H1 (cell line): ENCODE measurements around the gene EN1. TPM values are rescaled to one million over a fixed set of nuclear protein-coding genes. Genes with fewer than 3 reads are reported as not detected.

ENCODE experiments used
- CTCF ChIA-PET: fragments of 300-600 bp; sonication (Branson Sonifier 250); formaldehyde crosslinking; loops from one replicate; lab custom pipeline; 2021; ENCODE audit not compliant: partially characterized antibody; lab: Charles Lee
- POLR2A ChIA-PET: fragments of 300-600 bp; sonication (Branson Sonifier 250); formaldehyde crosslinking; loops from one replicate; lab custom pipeline; 2021; ENCODE audit warnings: inconsistent platforms; ENCODE audit not compliant: partially characterized antibody; lab: Charles Lee
- DNase-seq, 2 experiments: peaks; one replicate each; pipeline versions ENCODE4 v3.0.0 to v3.0.0-alpha.2; 2010 to 2022; ENCODE audit warnings: low spot score in 2 of 2, low read depth in 1 of 2, mixed read lengths in 1 of 2
- FAIRE-seq: peaks from 2 replicates; lab custom pipeline; 2011; peaks lifted over from hg19 to GRCh38; lab: Jason Lieb, UNC
- H2AFZ ChIP-seq: 2 replicates; pipeline ENCODE4 v1.8.1; 2012; ENCODE audit warnings: low read length, inconsistent platforms
- H2AK5ac ChIP-seq: 2 replicates; pipeline ENCODE4 v1.6.1; 2013; ENCODE audit warnings: low read depth, low read length
- H2BK120ac ChIP-seq: replicated peaks from 2 replicates; pipeline ENCODE3; 2013; ENCODE audit warnings: low read depth, low read length, inconsistent platforms
- H2BK12ac ChIP-seq: 2 replicates; pipeline ENCODE4 v1.6.1; 2013; ENCODE audit warnings: low read depth, low read length
- H2BK15ac ChIP-seq: 2 replicates; pipeline ENCODE4 v1.6.1; 2013; ENCODE audit warnings: low read length
- H2BK20ac ChIP-seq: 2 replicates; pipeline ENCODE4 v1.6.1; 2013; ENCODE audit warnings: low read length
- H2BK5ac ChIP-seq: 2 replicates; pipeline ENCODE4 v1.6.1; 2013; ENCODE audit warnings: low read depth, low read length
- H3K14ac ChIP-seq: 2 replicates; pipeline ENCODE4 v1.6.1; 2013; ENCODE audit warnings: inconsistent platforms; ENCODE audit not compliant: insufficient read length
- H3K18ac ChIP-seq: 2 replicates; pipeline ENCODE4 v1.6.1; 2013; ENCODE audit warnings: low read length; ENCODE audit errors: extremely low read depth
- H3K23ac ChIP-seq: 2 replicates; pipeline ENCODE4 v1.6.1; 2013; ENCODE audit warnings: inconsistent platforms; ENCODE audit not compliant: insufficient read length
- H3K23me2 ChIP-seq: 2 replicates; pipeline ENCODE4 v1.6.1; 2013; ENCODE audit warnings: low read depth, low read length
- H3K27ac ChIP-seq: 2 replicates; pipeline ENCODE4 v1.6.1; 2011; ENCODE audit warnings: low read depth, low read length, inconsistent platforms
- H3K27me3 ChIP-seq, 4 experiments: replicated peaks in 1 of 4; 1 replicate in 1 of 4; 2 replicates in 3 of 4; pipeline versions ENCODE4 v1.6.1 to v1.8.1; 2011 to 2013; ENCODE audit warnings: low read length in 3 of 4, mild to moderate bottlenecking in 3 of 4, inconsistent platforms in 2 of 4, mixed read lengths in 2 of 4, moderate library complexity in 1 of 4; ENCODE audit not compliant: control insufficient read depth in 3 of 4, insufficient read depth in 3 of 4; ENCODE audit errors: extremely low read depth in 1 of 4
- H3K36me3 ChIP-seq, 4 experiments: 2 replicates each; pipeline versions ENCODE4 v1.6.1 to v1.8.1; 2011 to 2013; ENCODE audit warnings: mild to moderate bottlenecking in 4 of 4, low read length in 3 of 4, moderate library complexity in 2 of 4, control low read depth in 1 of 4, inconsistent platforms in 1 of 4; ENCODE audit not compliant: insufficient read depth in 4 of 4, control insufficient read depth in 2 of 4
- H3K4ac ChIP-seq: replicated peaks from 2 replicates; pipeline ENCODE3; 2013; ENCODE audit warnings: low read length, low read depth, mixed read lengths, inconsistent platforms; ENCODE audit not compliant: insufficient read length
- H3K4me1 ChIP-seq, 4 experiments: replicated peaks in 1 of 4; 1 replicate in 1 of 4; 2 replicates in 3 of 4; pipeline versions ENCODE4 v1.6.1 to v1.8.1; 2011 to 2013; ENCODE audit warnings: low read length in 3 of 4, inconsistent platforms in 2 of 4, mixed read lengths in 1 of 4; ENCODE audit not compliant: insufficient read depth in 4 of 4, control insufficient read depth in 3 of 4
- H3K4me2 ChIP-seq, 2 experiments: 2 replicates each; pipeline versions ENCODE4 v1.6.1 to v1.8.1; 2011 to 2013; ENCODE audit warnings: low read depth in 2 of 2, low read length in 2 of 2, control low read depth in 1 of 2, inconsistent platforms in 1 of 2, mild to moderate bottlenecking in 1 of 2; ENCODE audit not compliant: insufficient read depth in 1 of 2
- H3K4me3 ChIP-seq, 4 experiments: fragments of 200-600, 300-600 bp in 1 of 4; sonication (generic), shearing (Covaris generic), sonication (Bioruptor Twin) in 1 of 4; 2 replicates each; pipeline versions ENCODE4 v1.5.1 to v1.8.1; 2011 to 2016; ENCODE audit warnings: low read length in 4 of 4, low read depth in 3 of 4, control low read depth in 2 of 4, inconsistent platforms in 2 of 4, mild to moderate bottlenecking in 2 of 4, mixed read lengths in 1 of 4, moderate library complexity in 1 of 4; ENCODE audit not compliant: insufficient read depth in 2 of 4; ENCODE audit errors: extremely low read depth in 1 of 4
- H3K56ac ChIP-seq: replicated peaks from 2 replicates; pipeline ENCODE3; 2013; ENCODE audit warnings: low read depth, mild to moderate bottlenecking, mixed read lengths, low read length, inconsistent platforms; ENCODE audit not compliant: insufficient read length
- H3K79me1 ChIP-seq: 2 replicates; pipeline ENCODE4 v1.6.1; 2013; ENCODE audit warnings: low read depth, low read length, control low read depth
- H3K79me2 ChIP-seq, 2 experiments: 2 replicates each; pipeline versions ENCODE4 v1.6.1 to v1.8.1; 2012 to 2013; ENCODE audit warnings: low read length in 2 of 2, mild to moderate bottlenecking in 2 of 2, inconsistent platforms in 1 of 2; ENCODE audit not compliant: insufficient read depth in 2 of 2, control insufficient read depth in 1 of 2
- H3K9ac ChIP-seq, 4 experiments: replicated peaks in 1 of 4; 1 replicate in 1 of 4; 2 replicates in 3 of 4; pipeline versions ENCODE4 v1.6.1 to v1.8.1; 2011 to 2013; ENCODE audit warnings: low read depth in 3 of 4, low read length in 3 of 4, control low read depth in 2 of 4, mild to moderate bottlenecking in 2 of 4, moderate library complexity in 2 of 4, inconsistent platforms in 1 of 4; ENCODE audit errors: extremely low read depth in 1 of 4
- H3K9me3 ChIP-seq, 2 experiments: 2 replicates each; pipeline versions ENCODE4 v1.6.1 to v1.8.1; 2012 to 2013; ENCODE audit warnings: mild to moderate bottlenecking in 2 of 2, moderate library complexity in 2 of 2, control low read depth in 1 of 2, inconsistent platforms in 1 of 2, low read depth in 1 of 2, low read length in 1 of 2, mixed read lengths in 1 of 2; ENCODE audit not compliant: insufficient read depth in 2 of 2
- H4K20me1 ChIP-seq, 2 experiments: replicated peaks in 1 of 2; 2 replicates each; pipeline versions ENCODE3 to v1.8.1; 2011 to 2013; ENCODE audit warnings: inconsistent platforms in 2 of 2, low read length in 2 of 2, mild to moderate bottlenecking in 1 of 2; ENCODE audit not compliant: insufficient read depth in 2 of 2, control insufficient read depth in 1 of 2
- H4K5ac ChIP-seq: 2 replicates; pipeline ENCODE4 v1.6.1; 2013; ENCODE audit warnings: low read length, low read depth, mixed read lengths, inconsistent platforms; ENCODE audit not compliant: insufficient read length
- H4K8ac ChIP-seq: 2 replicates; pipeline ENCODE4 v1.8.0; 2013; ENCODE audit warnings: mild to moderate bottlenecking, moderate library complexity, low read length, inconsistent platforms; ENCODE audit not compliant: insufficient read depth; ENCODE audit errors: extremely low read depth
- H4K91ac ChIP-seq: replicated peaks from 2 replicates; pipeline ENCODE3; 2013; ENCODE audit warnings: low read length, mixed read lengths, inconsistent platforms; ENCODE audit not compliant: insufficient read length
- BACH1 ChIP-seq: IDR thresholded peaks from 2 replicates; pipeline ENCODE4 v1.6.1; 2012; ENCODE audit warnings: low read length, improper control_type of control experiment
- BRCA1 ChIP-seq: IDR thresholded peaks from 2 replicates; pipeline ENCODE4 v1.6.1; 2012; ENCODE audit warnings: low read depth, low read length, improper control_type of control experiment
- CBX8 ChIP-seq: fragments of 300-800, 300-1000 bp; sonication (generic); IDR thresholded peaks from 2 replicates; pipeline ENCODE4 v1.7.1; 2016; ENCODE audit warnings: low read depth, low read length, borderline replicate concordance
- CEBPB ChIP-seq: IDR thresholded peaks from 2 replicates; pipeline ENCODE4 v1.6.1; 2012; ENCODE audit warnings: low read depth, low read length
- CHD1 ChIP-seq: IDR thresholded peaks from 2 replicates; pipeline ENCODE4 v1.6.1; 2012; ENCODE audit warnings: low read depth, low read length, improper control_type of control experiment
- E2F6 ChIP-seq: IDR thresholded peaks from 2 replicates; pipeline ENCODE4 v1.6.1; 2012; ENCODE audit warnings: inconsistent platforms
- EZH2 ChIP-seq: fragments of 200-600 bp; sonication (generic); IDR thresholded peaks from 2 replicates; pipeline ENCODE4 v1.7.1; 2012; ENCODE audit warnings: low read depth, mild to moderate bottlenecking, moderate library complexity, low read length, inconsistent platforms; ENCODE audit not compliant: severe bottlenecking
- RFX5 ChIP-seq: IDR thresholded peaks from 2 replicates; pipeline ENCODE4 v1.6.1; 2011; ENCODE audit warnings: low read depth, low read length, improper control_type of control experiment, borderline replicate concordance
- TAF1 ChIP-seq: IDR thresholded peaks from 2 replicates; pipeline ENCODE4 v1.6.1; 2011; ENCODE audit warnings: mild to moderate bottlenecking, low read depth, low read length
- TBP ChIP-seq: IDR thresholded peaks from 2 replicates; pipeline ENCODE4 v1.6.1; 2011; ENCODE audit warnings: low read depth, low read length, improper control_type of control experiment
- ZNF274 ChIP-seq: IDR thresholded peaks from 2 replicates; pipeline ENCODE4 v1.7.0; 2012; ENCODE audit warnings: low read length, borderline replicate concordance; ENCODE audit errors: extremely low read depth
- whole genome bisulfite sequencing, 2 experiments: shearing (Covaris generic) in 1 of 2; methylation state at CpG; one replicate each; pipeline versions ENCODE4 v1.1.6 to v1.1.7; 2013 to 2015; ENCODE audit warnings: low lambda C conversion rate in 2 of 2, mixed read lengths in 2 of 2, inconsistent platforms in 1 of 2, low coverage in 1 of 2, missing lambda C conversion rate in 1 of 2; ENCODE audit not compliant: insufficient replicate concordance in 2 of 2, insufficient coverage in 1 of 2, insufficient read length in 1 of 2; ENCODE audit errors: extremely low coverage in 1 of 2, missing lambda C conversion rate in 1 of 2; 5-methylcytosine and 5-hydroxymethylcytosine counted together
- polyA plus RNA-seq, 7 experiments: library from polyadenylated mRNA; depleted of rRNA in 3 of 7; stranded (reverse) in 5 of 7; unstranded in 2 of 7; fragments of >200 nt in 5 of 7; fragments of 200-250 nt in 2 of 7; gene quantifications; 1 replicate in 5 of 7; 2 replicates in 1 of 7; 4 replicates in 1 of 7; pipeline versions ENCODE4 v1.2.1 to v1.2.3, GENCODE V29; 2011 to 2013; ENCODE audit warnings: missing spikeins in 2 of 7, mixed read lengths in 2 of 7
- total RNA-seq: library from RNA; stranded (reverse); fragmentation: NEBNext Ultra II Directional; extraction: Animal tissue kit (Norgen Biotek cat#: 25700); gene quantifications from 2 replicates; pipeline ENCODE4 v1.2.1, GENCODE V29; 2021

EN1 gene
- total and polyA plus RNA-seq, 2 of the 8 experiments (the other 6 are each of a cell fraction or from before 2014, with no cell fraction given), result not detected

GRCh38 chr2:118834901-118835745 lies 12.3 kb downstream of the EN1 start:
- H3K27me3 ChIP-seq, result peaks cover 91 to 100% (median 99%) of the 10 kb centered on the region in 4 experiments
- H4K8ac ChIP-seq, result no peak overlapping the region; the same call in 1 of the 2 replicates
- no peak overlapping the region for H3K9ac ChIP-seq
- CTCF ChIA-PET, result interaction anchor here (1.3 to 3.5 kb wide), 3 partner anchors 10 to 20 kb away, joined by 7 to 15 read pairs (median 9); no protein-coding TSS in a partner anchor
- no peaks in the 10 kb centered on the region for H3K79me2 ChIP-seq
- FAIRE-seq (no peak), DNase-seq (no peak)
- peaks cover 9 to 12% of the 10 kb centered on the region in 2 experiments for H4K20me1 ChIP-seq
- H3K4ac ChIP-seq, result no peak overlapping the region
- H2BK15ac ChIP-seq, result peak overlapping the region; percentile 72; the same call in 1 of the 2 replicates
- H3K23ac ChIP-seq, result no peak overlapping the region
- no peak overlapping the region for H2AK5ac ChIP-seq
- H4K5ac ChIP-seq, result no peak overlapping the region
- 0 out of 8 replicates have a peak, but pooled peaks cover 0 to 7% (median 0%) of the 10 kb centered on the region in 4 experiments for H3K36me3 ChIP-seq
- no peaks in the 10 kb centered on the region for H3K79me1 ChIP-seq
- H3K4me3 ChIP-seq, result peak overlapping the region; percentile 32 to 63 (median 44); a peak in 7 of 8 replicates
- no peaks in the 10 kb centered on the region; a peak in 1 of 4 replicates for H3K9me3 ChIP-seq
- H3K56ac ChIP-seq, result no peak overlapping the region
- H3K4me2 ChIP-seq, result peak overlapping the region; percentile 88 to 93
- peaks cover 18% of the 10 kb centered on the region; the same call in 1 of the 2 replicates for H3K23me2 ChIP-seq
- POLR2A ChIA-PET, result interaction anchor here (0.9 to 1.5 kb wide), 3 partner anchors 10 to 23 kb away, joined by 3 to 4 read pairs (median 4); no protein-coding TSS in a partner anchor
- peak overlapping the region; percentile 81; the same call in 1 of the 2 replicates for H3K18ac ChIP-seq
- H3K14ac ChIP-seq, result no peak overlapping the region
- H4K91ac ChIP-seq, result no peak overlapping the region
- peaks cover 5 to 39% (median 24%) of the 10 kb centered on the region in 4 experiments for H3K4me1 ChIP-seq
- H2BK20ac ChIP-seq, result 0 out of 2 replicates have a peak overlapping the region, but pooled peaks have one; percentile 43
- no peak overlapping the region for H3K27ac ChIP-seq
- no peak overlapping the region for H2BK5ac ChIP-seq
- peak overlapping the region; percentile 58; the same call in 1 of the 2 replicates for H2AFZ ChIP-seq
- no peak overlapping the region for H2BK120ac ChIP-seq
- WGBS, 2 experiments, result 4% methylated on average over 33 of the region's 61 CpGs; no CpG with 5 or more reads in 1 of the 2 experiments
- H2BK12ac ChIP-seq, result peak overlapping the region; percentile 50; the same call in 1 of the 2 replicates
- no peak; the same call in 1 of the 2 replicates for TF ChIP-seq CBX8
- TF ChIP-seq RFX5, result no peak
- peak; percentile 28; the same call in 1 of the 2 replicates for TF ChIP-seq TBP
- TF ChIP-seq CHD1, result no peak
- TF ChIP-seq ZNF274, result no peak
- TF ChIP-seq E2F6, result peak; percentile 50
- peak; percentile 85 for TF ChIP-seq EZH2
- no peak for TF ChIP-seq CEBPB
- no peak for TF ChIP-seq BACH1
- TF ChIP-seq BRCA1, result no peak
- no peak for TF ChIP-seq TAF1
